ENCODE results near the gene PNPLA3. TPM values are rescaled to one million over a fixed set of nuclear protein-coding genes. Genes with fewer than 3 reads are reported as not detected.

Gene PNPLA3
- total RNA-seq, 1 experiment from 2014 or later, result 7.3 TPM

- BruUV-seq (replicated peaks), result no TSS peak
- Histone ChIP-seq H3K27ac (ENCODE audit: low read depth, low read length) (no peak overlapping the region), H3K9me2 (ENCODE audit: insufficient read depth) (no peaks in the 10 kb centered on the region), H3K79me2 (ENCODE audit: insufficient read depth, low read length) (no peaks in the 10 kb centered on the region), H3K4me1 (ENCODE audit: control insufficient read depth in 1 of 2, insufficient read depth in 2 of 2, low read length in 2 of 2) (peaks cover 0 to 7% of the 10 kb centered on the region in 2 experiments; a peak in 2 of 4 replicates), H3K4me2 (ENCODE audit: low read length) (no peak overlapping the region), H3K9ac (ENCODE audit: low read length) (no peak overlapping the region), H3K4me3 (replicated peaks in 1 of 2; ENCODE audit: low read depth in 1 of 2, low read length in 2 of 2) (no peak overlapping the region), H2AFZ (ENCODE audit: low read depth, low read length, poor library complexity, severe bottlenecking) (no peak overlapping the region), H3K9me3 (ENCODE audit: control insufficient read depth in 1 of 2, insufficient read depth in 1 of 2, low read depth in 1 of 2, low read length in 2 of 2) (no peaks in the 10 kb centered on the region), H3K27me3 (ENCODE audit: insufficient read depth, low read length) (no peaks in the 10 kb centered on the region), H4K20me1 (ENCODE audit: insufficient read depth) (no peaks in the 10 kb centered on the region), H3K36me3 (ENCODE audit: control insufficient read depth in 1 of 2, insufficient read depth in 2 of 2, low read length in 2 of 2) (peaks cover 0 to 3% of the 10 kb centered on the region in 2 experiments; a peak in 2 of 4 replicates)
- DNase-seq (ENCODE audit: low read depth, low spot score) (no peak), ATAC-seq (no peak)
- CTCF ChIA-PET, result interaction anchor here (1.0 to 2.7 kb wide), 8 partner anchors 10 to 136 kb away, joined by 3 to 64 read pairs (median 6); partner anchors contain the start of genes PNPLA3 and SAMM50
- intact Hi-C loops (cut with micrococcal nuclease), result no loop called here
- TF ChIP-seq YY1 (IDR thresholded peaks at IDR 0.05; ENCODE audit: extremely low read depth, insufficient replicate concordance, low read depth, low read length) (no peak), SIN3A (IDR thresholded peaks at IDR 0.05; ENCODE audit: low read depth) (no peak), CEBPB (IDR thresholded peaks at IDR 0.05; ENCODE audit: low read depth) (no peak), FOSL1 (IDR thresholded peaks at IDR 0.05; ENCODE audit: low read depth) (no peak), CTCF (IDR thresholded peaks at IDR 0.05 in 2 of 3, conservative IDR thresholded peaks at IDR 0.05 in 1 of 3; ENCODE audit: borderline replicate concordance in 1 of 3, insufficient read depth in 1 of 3, low read depth in 2 of 3, low read length in 2 of 3) (no peak), RAD21 (IDR thresholded peaks at IDR 0.05; ENCODE audit: low read depth) (no peak), ATF3 (IDR thresholded peaks at IDR 0.05) (no peak), ELF1 (IDR thresholded peaks at IDR 0.05; ENCODE audit: borderline replicate concordance, low read depth) (no peak)
- RAD21 ChIA-PET (ENCODE audit: low non-redundant PET in 1 of 2, low total read pairs in 2 of 2, uncharacterized antibody in 2 of 2, unreplicated experiment in 2 of 2), result interaction anchor here in 1 of 2 experiments (2.0 kb wide), 1 partner anchor 62 kb away, joined by 14 read pairs; no protein-coding TSS in a partner anchor
- POLR2A ChIA-PET, result interaction anchor here (0.5 kb wide), 1 partner anchor 835 kb away, joined by 3 read pairs; the partner anchor contains the start of gene BIK
Measured at GRCh38 chr22:43944670-43945430, 21.2 kb downstream of the PNPLA3 start.

All from HCT116 (cell line).